Heart right ventricle (tissue), 16 donors: Measurements from ENCODE around the gene KPNB1. TPM values are rescaled to one million over a fixed set of nuclear protein-coding genes. Genes with fewer than 3 reads are reported as not detected.

ENCODE experiments used
- ATAC-seq, 8 donors: fragments of 200-7000 bp; cut with Tn5 transposase; one replicate each; pipeline ENCODE4 v1.9.1; 2020; ENCODE audit warnings: mild to moderate bottlenecking in 8 of 8, moderate library complexity in 8 of 8, moderate number of reproducible peaks in 1 of 8
- DNase-seq, 2 donors: peaks; one replicate each; pipeline ENCODE4 v3.0.0-alpha.2; 2020
- H3K27ac ChIP-seq, 10 donors: fragments of 200-600 bp; sonication (generic) in 2 of 10; one replicate each; pipeline versions ENCODE4 v1.5.0 to v1.8.0; 2020 to 2022; ENCODE audit warnings: mild to moderate bottlenecking in 3 of 10
- H3K27me3 ChIP-seq, 7 donors: fragments of 200-600 bp; one replicate each; pipeline ENCODE4 v1.8.0; 2021 to 2022; ENCODE audit warnings: mild to moderate bottlenecking in 2 of 7
- H3K36me3 ChIP-seq, 9 donors: fragments of 200-600 bp; sonication (generic) in 1 of 9; one replicate each; pipeline versions ENCODE4 v1.5.0 to v1.8.0; 2020 to 2022; ENCODE audit warnings: mild to moderate bottlenecking in 2 of 9
- H3K4me1 ChIP-seq, 9 donors: fragments of 200-600 bp; sonication (generic) in 1 of 9; one replicate each; pipeline versions ENCODE4 v1.5.0 to v1.8.0; 2020 to 2022; ENCODE audit warnings: mild to moderate bottlenecking in 4 of 9
- H3K4me3 ChIP-seq, 10 donors: fragments of 200-600 bp; sonication (generic) in 2 of 10; one replicate each; pipeline versions ENCODE4 v1.5.0 to v1.8.0; 2020 to 2022; ENCODE audit warnings: mild to moderate bottlenecking in 7 of 10, moderate library complexity in 2 of 10
- H3K9me3 ChIP-seq, 11 donors: fragments of 200-600 bp in 10 of 11; sonication (generic) in 2 of 11; one replicate each; pipeline versions ENCODE4 v1.5.0 to v1.8.0; 2013 to 2022; ENCODE audit warnings: mild to moderate bottlenecking in 2 of 11, control low read depth in 1 of 11, moderate library complexity in 1 of 11
- CTCF ChIP-seq, 9 donors: fragments of 200-600 bp; sonication (generic) in 2 of 9; IDR thresholded peaks; one replicate each; pipeline versions ENCODE4 v1.5.0 to v1.8.0; 2021 to 2022; ENCODE audit warnings: antibody characterized with exemption in 9 of 9, mild to moderate bottlenecking in 5 of 9, moderate library complexity in 1 of 9
- WGBS, 2 donors: extraction: QIAGEN DNeasy Blood & Tissue Kit; methylation state at CpG; one replicate each; pipeline ENCODE4 v1.1.7; 2013; ENCODE audit warnings: inconsistent platforms in 1 of 2; 5-methylcytosine and 5-hydroxymethylcytosine counted together
- intact Hi-C, 10 donors: fragments of 100-400 bp; cut with DNase I; formaldehyde crosslinking; loops; one replicate each; pipeline versions ENCODE4 v1.11.1 to v1.14.2; 2022
- polyA plus RNA-seq, 2 donors: library from polyadenylated mRNA; stranded (reverse); fragments of 200-250 nt; gene quantifications; one replicate each; pipeline ENCODE4 v1.2.3, GENCODE V29; 2013
- total RNA-seq, 10 donors: library from RNA; stranded (reverse); fragmentation: NEBNext Ultra II Directional in 3 of 10; extraction: Animal tissue kit (Norgen Biotek cat#: 25700) in 3 of 10; gene quantifications; one replicate each; pipeline versions ENCODE4 v1.2.1 to v1.2.4, GENCODE V29; 2021 to 2023
- donor health status: Arrhythmogenic right ventricular cardiomyopathy.
- donor health status: ischemic (EF 13 %, LVEDD 7.1; RV severe dilation, severe dysfunction).
- donor health status: healthy with polysubstance abuse.
- donor health status: DM: no; HTN: yes; CAD: no.
- donor health status: DM: no; HTN: no; CAD: no.
- donor health status: ischemic (EF 25% LVEDD 6.9; RV normal size, moderate dysfunction).
- donor health status: ischemic (EF 25% LVEDD 5.7; RV mildly dilated, moderate dysfunction).
- donor health status: healthy.
- donor health status: DM: yes; HTN: yes; CAD: no.
- donor health status: Ischemic cardiomyopathy.
- donor health status: ischemic (EF 35%, LVEDD 5.7; RV mildly dilated, moderate dysfunction).
- donor health status: nonischemic (EF 11% LVEDD 7.7; RV severe dilation, severe dysfunction).
- donor health status: DM: yes; HTN: yes; CAD: no.
- donor health status: PGD.
- donor health status: ischemic (EF 29% LVEDD 5.4; RV normal size, mild dysfunction).
- donor health status: nonischemic (EF 23%, LVEDD 6.1; RV moderate dilation, normal function).

Gene KPNB1
- total and polyA plus RNA-seq, 12 donors: 30.6 to 236 (median 182) TPM

GRCh38 chr17:47669081-47669480 lies 19.4 kb downstream of the KPNB1 start:
- whole genome bisulfite sequencing, 2 donors: 92% methylated on average over 4 of the region's 4 CpGs
- DNase-seq (no peak), ATAC-seq (no peak)
- Histone ChIP-seq H3K27me3 (no peaks in the 10 kb centered on the region), H3K4me1 (peaks cover 0 to 14% (median 0%) of the 10 kb centered on the region in 9 donors), H3K36me3 (peaks cover 3 to 99% (median 94%) of the 10 kb centered on the region in 9 donors), H3K9me3 (no peaks in the 10 kb centered on the region), H3K4me3 (no peak overlapping the region), H3K27ac (peak overlapping the region in 1 of 10 donors; percentile 76)
- intact Hi-C loops: loop anchor here in 4 of 10 donors (5.0 to 10.0 kb wide), 3 partner anchors 123 to 136 kb away; no protein-coding TSS in a partner anchor
- TF ChIP-seq CTCF (IDR thresholded peaks at IDR 0.05): no peak

- Histone ChIP-seq H3K27ac (peak overlapping the region in 1 of 10 donors; percentile 76), H3K27me3 (no peaks in the 10 kb centered on the region), H3K36me3 (peaks cover 3 to 99% (median 95%) of the 10 kb centered on the region in 9 donors), H3K4me1 (peaks cover 0 to 14% (median 0%) of the 10 kb centered on the region in 9 donors), H3K4me3 (no peak overlapping the region), H3K9me3 (no peaks in the 10 kb centered on the region)
- intact Hi-C loops: loop anchor here in 2 of 10 donors (10.0 kb wide), 2 partner anchors 65 to 125 kb away; partner anchors contain the start of gene TBX21 (in 1 of the 2)
- WGBS, 2 donors: 29 to 31% methylated on average over 1 of the region's 1 CpG
- no peak for ATAC-seq
- no peak for TF ChIP-seq CTCF (IDR thresholded peaks at IDR 0.05)
- no peak for DNase-seq
Measured at GRCh38 chr17:47670064-47670463, 20.3 kb downstream of the KPNB1 start.

GRCh38 chr17:47674499-47674898 lies 24.8 kb downstream of the KPNB1 start:
- H3K27ac ChIP-seq: no peak overlapping the region
- peaks cover 0 to 19% (median 12%) of the 10 kb centered on the region in 9 donors for H3K4me1 ChIP-seq
- intact Hi-C loops: loop anchor here in 2 of 10 donors (10.0 kb wide), 2 partner anchors 60 to 120 kb away; partner anchors contain the start of gene TBX21 (in 1 of the 2)
- WGBS, 2 donors: 78 to 84% methylated on average over 4 of the region's 4 CpGs
- TF ChIP-seq CTCF (IDR thresholded peaks at IDR 0.05): no peak
- no peak for ATAC-seq
- DNase-seq: no peak
- H3K36me3 ChIP-seq: peaks cover 5 to 100% (median 97%) of the 10 kb centered on the region in 9 donors
- no peaks in the 10 kb centered on the region for H3K27me3 ChIP-seq
- no peaks in the 10 kb centered on the region for H3K9me3 ChIP-seq
- H3K4me3 ChIP-seq: no peak overlapping the region

GRCh38 chr17:47675380-47676198 lies 25.9 kb downstream of the KPNB1 start:
- WGBS, 2 donors: 92 to 95% methylated on average over 2 of the region's 2 CpGs
- no peak for TF ChIP-seq CTCF (IDR thresholded peaks at IDR 0.05)
- Histone ChIP-seq H3K4me1 (peaks cover 0 to 19% (median 11%) of the 10 kb centered on the region in 9 donors), H3K4me3 (no peak overlapping the region), H3K36me3 (peaks cover 5 to 100% (median 97%) of the 10 kb centered on the region in 9 donors), H3K27me3 (no peaks in the 10 kb centered on the region), H3K9me3 (no peaks in the 10 kb centered on the region), H3K27ac (peak overlapping the region in 1 of 10 donors; percentile 0)
- no peak for DNase-seq
- ATAC-seq: peak in 4 of 8 donors; percentile 18 to 65 (median 26)
- intact Hi-C loops: loop anchor here in 2 of 10 donors (10.0 kb wide), 2 partner anchors 59 to 119 kb away; partner anchors contain the start of gene TBX21 (in 1 of the 2)
